Epithelial cell of prostate (primary cell): ENCODE results near the gene ZNF575.
"Not testable (repeated sequence)": the region's sequence is repeated elsewhere in the genome, so short reads cannot be mapped to it uniquely, and the experiment has no call there.

Experiments
- DNase-seq: peaks from one replicate; pipeline ENCODE4 v3.0.0-alpha.2; 2011; ENCODE audit warnings: low read depth, low spot score
- H3K27ac ChIP-seq: fragments of 450-650 bp; 2 replicates; pipeline ENCODE4 v1.5.1; 2017; ENCODE audit warnings: mild to moderate bottlenecking

ZNF575 gene

DNA sequence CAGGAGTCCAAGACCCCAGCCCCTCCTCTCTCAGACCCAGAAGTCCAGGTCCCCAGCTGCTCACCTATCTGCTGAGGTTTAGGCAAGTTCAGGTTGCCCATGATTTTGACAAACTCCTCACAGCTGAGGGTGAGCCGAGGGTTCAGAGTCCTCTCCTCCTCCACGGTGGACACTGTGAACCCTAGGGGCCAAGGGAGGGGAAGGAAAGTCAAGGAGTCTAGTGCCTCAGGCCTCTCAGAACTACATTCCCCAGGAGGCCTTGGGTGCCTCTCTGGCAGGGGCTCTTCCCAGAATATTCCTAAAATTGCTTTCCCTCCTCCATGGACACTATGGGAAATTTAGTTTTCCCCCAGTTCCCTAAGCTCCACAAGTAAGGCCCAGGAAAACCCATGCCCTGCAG is 25.1 kb upstream of the ZNF575 start:
- no peak for DNase-seq
- no peak overlapping the region for H3K27ac ChIP-seq

DNA sequence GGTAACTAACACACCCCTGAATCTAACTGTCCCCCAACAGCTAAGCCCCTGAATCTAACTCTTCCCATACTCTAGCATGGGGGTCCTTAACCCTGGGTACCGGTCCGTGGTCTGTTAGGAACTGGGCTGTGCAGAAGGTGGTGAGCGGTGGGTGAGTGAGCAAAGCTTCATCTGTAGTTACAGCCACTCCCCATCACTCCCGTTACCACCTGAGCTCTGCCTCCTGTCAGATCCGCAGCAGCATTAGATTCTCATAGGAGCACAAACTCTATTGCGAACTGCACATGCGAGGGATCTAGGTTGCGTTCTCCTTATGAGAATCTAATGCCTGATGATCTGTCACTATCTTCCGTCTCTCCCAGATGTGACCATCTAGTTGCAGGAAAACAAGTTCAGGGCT is 22.3 kb upstream of the ZNF575 start:
- H3K27ac ChIP-seq = no peak overlapping the region
- no peak for DNase-seq

GRCh38 chr19:43511324-43511723 is 21.7 kb upstream of the ZNF575 start:
- H3K27ac ChIP-seq = no peak overlapping the region
- DNase-seq = no peak

- DNase-seq, H3K27ac ChIP-seq: not testable (repeated sequence)
Observed at GRCh38 chr19:43512399-43512798, 20.6 kb upstream of the ZNF575 start.

GRCh38 chr19:43518051-43518450 is 14.9 kb upstream of the ZNF575 start:
- H3K27ac ChIP-seq = peak overlapping the region; percentile 91
- DNase-seq = no peak

- peak overlapping the region; percentile 91 for H3K27ac ChIP-seq
- DNase-seq = peak; percentile 83
Observed at GRCh38 chr19:43519436-43520088, 13.4 kb upstream of the ZNF575 start.

- peak overlapping the region; percentile 93 for H3K27ac ChIP-seq
- DNase-seq = no peak
Observed at GRCh38 chr19:43522929-43523328, 10.1 kb upstream of the ZNF575 start.

GRCh38 chr19:43523696-43524095 is 9.3 kb upstream of the ZNF575 start:
- peak overlapping the region; percentile 93 for H3K27ac ChIP-seq
- not testable (repeated sequence) for DNase-seq

GRCh38 chr19:43524922-43525835 is 7.8 kb upstream of the ZNF575 start:
- no peak for DNase-seq

GRCh38 chr19:43525836-43526771 is 6.9 kb upstream of the ZNF575 start:
- peak overlapping the region; percentile 93 for H3K27ac ChIP-seq
- no peak for DNase-seq

More at GRCh38 chr19:43524922-43525835, 7.8 kb upstream of the ZNF575 start:
- H3K27ac ChIP-seq = peak overlapping the region; percentile 93

GRCh38 chr19:43526884-43527859 is 5.8 kb upstream of the ZNF575 start, which contains the start of gene ETHE1:
Gene ETHE1 (minus strand): TSS chr19:43527201. CDS start chr19:43527177, 24 bp downstream.
- DNase-seq = no peak
- H3K27ac ChIP-seq = peak within 1 kb of the TSS; percentile 93

DNA sequence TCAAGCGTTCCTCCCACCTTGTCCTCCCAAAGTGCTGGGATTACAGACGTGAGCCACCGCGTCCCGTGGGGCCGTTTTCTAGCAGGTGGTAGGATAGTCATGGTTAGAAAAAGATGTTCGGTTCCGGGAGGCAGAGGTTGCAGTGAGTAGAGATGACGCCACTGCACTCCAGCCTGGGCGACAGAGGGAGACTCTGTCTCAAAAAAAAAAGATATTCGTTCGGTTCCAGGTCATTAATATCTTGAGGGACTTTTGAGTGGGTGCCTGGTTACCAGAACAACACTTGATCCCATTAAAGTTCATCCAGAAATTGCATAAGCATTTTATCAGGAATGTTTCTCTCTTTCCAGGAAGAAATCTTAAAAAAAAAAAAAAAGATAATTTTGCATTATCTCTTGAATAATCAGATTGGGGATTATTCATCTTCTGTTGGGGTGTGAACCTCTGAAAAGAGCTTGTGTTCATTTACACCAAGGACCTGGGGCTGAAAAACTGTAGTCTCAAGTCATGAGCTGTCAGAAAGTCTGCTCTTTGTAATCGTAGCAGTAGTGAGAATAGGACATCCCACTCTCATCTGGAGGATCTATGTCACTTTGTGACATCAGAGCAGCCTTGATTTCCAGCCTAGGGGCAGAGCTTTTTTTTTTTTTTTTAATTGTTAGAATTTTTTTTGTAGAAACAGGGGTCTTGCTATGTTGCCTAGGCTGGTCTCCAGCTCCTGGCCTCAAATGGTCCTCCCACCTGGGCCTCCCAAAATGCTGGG is 4.9 kb upstream of the ZNF575 start:
- DNase-seq = no peak

DNA sequence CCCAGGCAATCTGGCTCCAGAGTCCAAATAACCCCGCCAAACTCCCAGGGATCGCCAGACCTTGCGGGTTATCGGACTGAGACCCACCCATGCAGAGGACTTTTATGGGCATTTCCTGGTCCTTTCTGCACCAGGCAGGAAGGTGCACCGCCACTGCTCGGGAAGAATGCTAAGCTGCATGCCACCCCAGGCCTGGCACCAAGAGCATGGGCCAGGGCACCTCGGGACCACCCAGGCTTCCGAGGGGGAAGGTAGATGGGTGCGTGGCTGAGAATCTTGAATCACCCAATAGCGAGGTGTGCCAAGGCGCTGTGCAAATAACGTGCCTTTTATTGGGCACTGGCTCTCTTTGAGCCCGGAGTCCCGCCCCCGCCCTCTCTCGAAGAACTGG is 422 bp upstream of the ZNF575 start:
- DNase-seq = no peak
- H3K27ac ChIP-seq = peak overlapping the region; percentile 74

More for the DNA sequence above, 4.9 kb upstream of the ZNF575 start:
- H3K27ac ChIP-seq = peak overlapping the region; percentile 93

GRCh38 chr19:43533546-43534304 is 737 bp downstream of the ZNF575 start:
- H3K27ac ChIP-seq = peak overlapping the region; percentile 74
- peak; percentile 82 for DNase-seq

GRCh38 chr19:43534305-43534815 is 1.4 kb downstream of the ZNF575 start:
- no peak for DNase-seq
- H3K27ac ChIP-seq = peak overlapping the region; percentile 74

- no peak overlapping the region for H3K27ac ChIP-seq
- no peak for DNase-seq
Observed at GRCh38 chr19:43534816-43535761, 2.1 kb downstream of the ZNF575 start.
